GM23248 (cell line): ENCODE results near the gene EML3. TPM values are rescaled to one million over a fixed set of nuclear protein-coding genes. Genes with fewer than 3 reads are reported as not detected.

Source experiments
- DNase-seq: peaks from one replicate; pipeline ENCODE4 v3.0.0-alpha.2; 2015
- H2AFZ ChIP-seq: fragments of 200-600 bp; sonication (generic); 2 replicates; pipeline ENCODE4 v1.6.1; 2016; ENCODE audit warnings: antibody characterized with exemption
- H3F3A ChIP-seq: fragments of 200-600 bp; sonication (generic); 2 replicates; pipeline ENCODE4 v1.6.1; 2016; ENCODE audit warnings: mild to moderate bottlenecking, antibody characterized with exemption, mixed run types; ENCODE audit not compliant: insufficient read depth
- H3K27ac ChIP-seq: fragments of 200-600 bp; sonication (generic); 2 replicates; pipeline ENCODE4 v1.5.1; 2016; ENCODE audit warnings: mild to moderate bottlenecking
- H3K27me3 ChIP-seq: fragments of 200-600 bp; sonication (generic); replicated peaks from 2 replicates; pipeline ENCODE4 v1.6.1; 2016; ENCODE audit warnings: mild to moderate bottlenecking; ENCODE audit not compliant: insufficient read depth
- H3K36me3 ChIP-seq: fragments of 200-600 bp; sonication (generic); 2 replicates; pipeline ENCODE4 v1.6.1; 2016; ENCODE audit warnings: low read depth, mild to moderate bottlenecking
- H3K4me1 ChIP-seq: fragments of 200-600 bp; sonication (generic); 2 replicates; pipeline ENCODE4 v1.6.1; 2016; ENCODE audit warnings: mild to moderate bottlenecking; ENCODE audit not compliant: insufficient read depth
- H3K4me2 ChIP-seq: fragments of 200-600 bp; sonication (generic); one replicate; pipeline ENCODE4 v1.6.1; 2016; ENCODE audit warnings: mild to moderate bottlenecking; ENCODE audit not compliant: unreplicated experiment
- H3K4me3 ChIP-seq: fragments of 200-600 bp; sonication (generic); 2 replicates; pipeline ENCODE4 v1.5.1; 2016; ENCODE audit warnings: mild to moderate bottlenecking
- H3K79me2 ChIP-seq: fragments of 200-600 bp; sonication (generic); 2 replicates; pipeline ENCODE4 v1.6.1; 2016; ENCODE audit warnings: mild to moderate bottlenecking; ENCODE audit not compliant: insufficient read depth
- H3K9ac ChIP-seq: fragments of 200-600 bp; sonication (generic); 2 replicates; pipeline ENCODE4 v1.6.1; 2016; ENCODE audit warnings: mild to moderate bottlenecking
- H3K9me2 ChIP-seq: fragments of 200-600 bp; sonication (generic); 2 replicates; pipeline ENCODE4 v1.6.1; 2016; ENCODE audit warnings: mixed run types, mild to moderate bottlenecking, moderate library complexity; ENCODE audit not compliant: insufficient read depth
- H3K9me3 ChIP-seq: fragments of 200-600 bp; sonication (generic); one replicate; pipeline ENCODE4 v1.6.1; 2017; ENCODE audit warnings: low read depth
- H4K20me1 ChIP-seq: fragments of 200-600 bp; sonication (generic); 2 replicates; pipeline ENCODE4 v1.6.0; 2016; ENCODE audit not compliant: insufficient read depth
- EZH2 ChIP-seq: fragments of 200-600 bp; sonication (generic); IDR thresholded peaks from 2 replicates; pipeline ENCODE4 v1.6.1; 2018; ENCODE audit warnings: antibody characterized with exemption, mild to moderate bottlenecking; ENCODE audit not compliant: insufficient read depth, poor library complexity, severe bottlenecking
- EZH2phosphoT487 ChIP-seq: fragments of 200-600 bp; sonication (generic); IDR thresholded peaks from 2 replicates; pipeline ENCODE4 v1.6.1; 2018; ENCODE audit warnings: antibody characterized with exemption, moderate library complexity, mild to moderate bottlenecking, low read depth; ENCODE audit not compliant: insufficient read depth
- WGBS, 2 experiments: methylation state at CpG; one replicate each; pipeline ENCODE4 v1.1.6; 2015 to 2017; ENCODE audit warnings: low lambda C conversion rate in 2 of 2, low coverage in 1 of 2; ENCODE audit errors: missing lambda C conversion rate in 2 of 2; 5-methylcytosine and 5-hydroxymethylcytosine counted together
- in situ Hi-C: fragments of 300-500 bp; cut with MboI; formaldehyde crosslinking; loops from 2 replicates; pipeline ENCODE4 v1.15.0; 2020
- polyA plus RNA-seq: library from polyadenylated mRNA; unstranded; fragments of >200 nt; fragmentation: Nextera tagmentation; extraction: Ambion mirVana; gene quantifications from 2 replicates; pipeline ENCODE4 v1.2.1, GENCODE V29; 2016
- total RNA-seq: library from RNA; depleted of rRNA; stranded (reverse); fragments of >200 nt; shearing (Covaris generic); gene quantifications from 2 replicates; pipeline ENCODE4 v1.2.3, GENCODE V29; 2014

Gene EML3
- total and polyA plus RNA-seq, 2 experiments from 2014 or later, result 34.8 to 47.2 TPM

GRCh38 chr11:62648185-62648966 is 35.8 kb upstream of the EML3 start:
- Histone ChIP-seq H3K27ac (no peak overlapping the region; the same call in 1 of the 2 replicates), H2AFZ (no peak overlapping the region), H3K9me3 (no peaks in the 10 kb centered on the region), H3K4me1 (peaks cover 25% of the 10 kb centered on the region), H3K79me2 (peaks cover 73% of the 10 kb centered on the region), H3K27me3 (no peaks in the 10 kb centered on the region), H3K4me3 (no peak overlapping the region), H3K9ac (0 out of 2 replicates have a peak overlapping the region, but pooled peaks have one; percentile 13), H3K4me2 (no peak overlapping the region), H4K20me1 (no peaks in the 10 kb centered on the region), H3F3A (peaks cover 10% of the 10 kb centered on the region; the same call in 1 of the 2 replicates), H3K9me2 (no peaks in the 10 kb centered on the region), H3K36me3 (no peaks in the 10 kb centered on the region; the same call in 1 of the 2 replicates)
- in situ Hi-C loops, result no loop called here
- WGBS, 2 experiments, result 85 to 87% methylated on average over 24 of the region's 24 CpGs
- DNase-seq, result no peak
- TF ChIP-seq EZH2phosphoT487 (no peak), EZH2 (no peak)

- TF ChIP-seq EZH2phosphoT487, result no peak
- TF ChIP-seq EZH2, result no peak
- Histone ChIP-seq H3K9ac (0 out of 2 replicates have a peak overlapping the region, but pooled peaks have one; percentile 13), H3K27me3 (no peaks in the 10 kb centered on the region), H3K9me3 (no peaks in the 10 kb centered on the region), H3K27ac (peak overlapping the region; percentile 73), H3K36me3 (peaks cover 5% of the 10 kb centered on the region), H2AFZ (no peak overlapping the region), H4K20me1 (no peaks in the 10 kb centered on the region), H3K9me2 (no peaks in the 10 kb centered on the region), H3K4me1 (peaks cover 25% of the 10 kb centered on the region), H3K4me2 (no peak overlapping the region), H3F3A (peaks cover 10% of the 10 kb centered on the region; the same call in 1 of the 2 replicates), H3K79me2 (peaks cover 76% of the 10 kb centered on the region), H3K4me3 (no peak overlapping the region)
- peak; percentile 63 for DNase-seq
- WGBS, 2 experiments, result 33 to 41% methylated on average over 6 of the region's 6 CpGs
- in situ Hi-C loops, result no loop called here
Measured at GRCh38 chr11:62647609-62648005, 35.0 kb upstream of the EML3 start.

GRCh38 chr11:62646825-62647608 is 34.4 kb upstream of the EML3 start:
- Histone ChIP-seq H4K20me1 (no peaks in the 10 kb centered on the region), H3K27ac (peak overlapping the region; percentile 73), H3K36me3 (peaks cover 7% of the 10 kb centered on the region), H3K9me3 (no peaks in the 10 kb centered on the region), H3K27me3 (no peaks in the 10 kb centered on the region), H3F3A (peaks cover 10% of the 10 kb centered on the region; the same call in 1 of the 2 replicates), H3K79me2 (peaks cover 76% of the 10 kb centered on the region), H3K9me2 (no peaks in the 10 kb centered on the region), H3K4me1 (peaks cover 21% of the 10 kb centered on the region), H3K4me3 (peak overlapping the region; percentile 32), H2AFZ (no peak overlapping the region), H3K9ac (peak overlapping the region; percentile 60), H3K4me2 (peak overlapping the region; percentile 64)
- TF ChIP-seq EZH2 (no peak), EZH2phosphoT487 (no peak)
- WGBS, 2 experiments, result 48 to 49% methylated on average over 32 of the region's 32 CpGs
- DNase-seq, result no peak
- in situ Hi-C loops, result no loop called here

DNA sequence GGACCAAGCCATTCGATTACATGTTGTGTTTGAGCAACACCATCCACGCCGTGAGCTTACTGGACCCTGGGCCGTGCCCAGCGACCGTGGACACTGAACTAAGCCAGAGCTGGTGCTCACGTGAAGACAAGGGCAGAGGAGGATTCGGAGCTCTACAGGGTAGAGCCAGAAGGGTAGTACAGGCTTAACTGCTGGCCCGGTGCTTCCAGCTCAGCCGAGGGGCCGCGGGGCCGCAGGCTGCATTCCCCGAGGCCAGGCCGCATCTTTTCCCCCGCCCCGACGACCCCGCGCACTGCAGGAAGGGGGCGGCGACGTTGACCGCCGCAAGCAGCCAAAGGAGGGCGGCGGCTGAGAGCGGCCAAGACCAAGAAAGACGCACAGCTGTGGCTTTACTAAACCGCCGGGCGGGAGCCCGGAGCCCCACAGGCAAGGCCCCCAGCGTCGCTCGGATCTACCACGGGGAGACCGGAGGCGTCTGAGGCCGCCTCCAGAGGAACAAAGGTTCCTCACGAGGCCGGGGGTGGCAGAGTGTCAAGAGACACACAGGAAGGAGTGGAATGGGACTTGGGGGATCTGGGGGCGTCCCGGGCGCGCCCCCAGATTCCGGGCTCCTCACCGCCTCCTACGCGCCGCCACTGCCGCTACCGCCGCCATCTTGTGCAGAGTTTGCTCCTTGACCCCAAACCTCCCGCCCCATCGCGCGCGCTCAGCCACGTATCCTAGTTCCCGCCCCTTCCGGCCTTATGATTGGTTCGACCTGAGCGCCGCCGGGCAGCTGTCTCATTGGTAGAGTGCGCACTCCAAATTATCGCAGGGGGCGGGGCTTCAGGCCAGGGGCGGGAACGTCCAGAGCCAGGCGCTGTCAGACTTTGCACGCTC is 33.6 kb upstream of the EML3 start, which contains the start of gene GANAB:
Gene GANAB, minus strand, starts transcription at position 668 of the 879 bp plus-strand sequence. Its CDS starts 14 bp downstream, at position 654.
- H3K36me3 ChIP-seq, result peaks cover 7% of the 10 kb centered on the region
- peaks cover 10% of the 10 kb centered on the region; the same call in 1 of the 2 replicates for H3F3A ChIP-seq
- no peaks in the 10 kb centered on the region for H3K27me3 ChIP-seq
- DNase-seq, result peak; percentile 100
- in situ Hi-C loops, result no loop called here
- TF ChIP-seq EZH2phosphoT487 (no peak), EZH2 (no peak)
- H3K4me1 ChIP-seq, result peaks cover 14% of the 10 kb centered on the region
- H2AFZ ChIP-seq, result peak within 1 kb of the TSS; percentile 59
- H3K9me2 ChIP-seq, result no peaks in the 10 kb centered on the region
- peaks cover 76% of the 10 kb centered on the region for H3K79me2 ChIP-seq
- WGBS, 2 experiments, result 1% methylated on average over 67 to 71 of the region's 73 CpGs
- H4K20me1 ChIP-seq, result no peaks in the 10 kb centered on the region
- peak within 1 kb of the TSS; percentile 98 for H3K9ac ChIP-seq
- no peaks in the 10 kb centered on the region for H3K9me3 ChIP-seq
- H3K4me3 ChIP-seq, result peak within 1 kb of the TSS; percentile 87
- H3K27ac ChIP-seq, result peak within 1 kb of the TSS; percentile 91
- H3K4me2 ChIP-seq, result peak within 1 kb of the TSS; percentile 90
